SK-N-SH (cell line): ENCODE measurements around the gene SMIM22. TPM values are rescaled to one million over a fixed set of nuclear protein-coding genes. Genes with fewer than 3 reads are reported as not detected.

ENCODE experiments used
- CTCF ChIA-PET: fragments of 300-600, 350-600 bp; formaldehyde crosslinking; extraction: SDS; loops from one replicate; lab custom pipeline; 2021; lab: Yijun Ruan, JAX
- POLR2A ChIA-PET: fragments of 350-600 bp; sonication (Branson Sonifier 250); formaldehyde crosslinking; extraction: SDS; loops from one replicate; lab custom pipeline; 2020; ENCODE audit warnings: antibody characterized with exemption, inconsistent platforms; lab: Yijun Ruan, JAX
- DNase-seq: peaks from one replicate; pipeline ENCODE4 v3.0.0; 2012
- H2AFZ ChIP-seq: fragments of 200-600 bp; sonication (generic); 2 replicates; pipeline ENCODE4 v1.8.1; 2016; ENCODE audit warnings: antibody characterized with exemption, mild to moderate bottlenecking, low read depth
- H3F3A ChIP-seq: fragments of 200-600 bp; sonication (generic); replicated peaks from 2 replicates; pipeline ENCODE3; 2016; ENCODE audit warnings: antibody characterized with exemption, mild to moderate bottlenecking; ENCODE audit not compliant: insufficient read depth
- H3K27ac ChIP-seq, 2 experiments: fragments of 200-500 bp in 1 of 2; fragments of 200-600 bp in 1 of 2; sonication (Bioruptor generic) in 1 of 2; sonication (generic), shearing (Covaris generic) in 1 of 2; 2 replicates each; pipeline versions ENCODE4 v1.5.1 to v1.6.1; 2014 to 2016; ENCODE audit warnings: low read depth in 2 of 2, inconsistent platforms in 1 of 2, low read length in 1 of 2, mild to moderate bottlenecking in 1 of 2, mixed read lengths in 1 of 2
- H3K27me3 ChIP-seq: fragments of 200-600 bp; sonication (generic), shearing (Covaris generic); 2 replicates; pipeline ENCODE4 v1.6.1; 2016; ENCODE audit warnings: mixed run types; ENCODE audit not compliant: insufficient read depth
- H3K36me3 ChIP-seq, 2 experiments: fragments of 200-500 bp in 1 of 2; fragments of 200-600 bp in 1 of 2; sonication (Bioruptor generic) in 1 of 2; sonication (generic) in 1 of 2; replicated peaks in 1 of 2; 2 replicates each; pipeline versions ENCODE3 to v1.5.1; 2014 to 2016; ENCODE audit warnings: low read length in 1 of 2, mild to moderate bottlenecking in 1 of 2; ENCODE audit not compliant: insufficient read depth in 2 of 2, control insufficient read depth in 1 of 2
- H3K4me1 ChIP-seq, 2 experiments: fragments of 200-500 bp in 1 of 2; fragments of 200-600 bp in 1 of 2; sonication (Bioruptor generic) in 1 of 2; sonication (generic), shearing (Covaris generic) in 1 of 2; 2 replicates each; pipeline versions ENCODE4 v1.5.1 to v1.6.1; 2014 to 2016; ENCODE audit warnings: low read depth in 1 of 2, low read length in 1 of 2, mixed run types in 1 of 2; ENCODE audit not compliant: insufficient read depth in 2 of 2, control insufficient read depth in 1 of 2
- H3K4me2 ChIP-seq: fragments of 200-600 bp; sonication (generic), shearing (Covaris generic); 2 replicates; pipeline ENCODE4 v1.6.1; 2017; ENCODE audit warnings: mixed run types
- H3K4me3 ChIP-seq, 2 experiments: fragments of 200-500 bp in 1 of 2; fragments of 200-600 bp in 1 of 2; sonication (Bioruptor generic) in 1 of 2; sonication (generic), shearing (Covaris generic) in 1 of 2; 2 replicates each; pipeline versions ENCODE4 v1.5.1 to v1.8.1; 2014 to 2016; ENCODE audit warnings: low read depth in 2 of 2, inconsistent platforms in 1 of 2, low read length in 1 of 2, mild to moderate bottlenecking in 1 of 2, mixed read lengths in 1 of 2, moderate library complexity in 1 of 2
- H3K79me2 ChIP-seq: fragments of 200-600 bp; sonication (generic); 2 replicates; pipeline ENCODE4 v1.8.1; 2017; ENCODE audit warnings: mild to moderate bottlenecking; ENCODE audit not compliant: insufficient read depth
- H3K9ac ChIP-seq: fragments of 200-600 bp; sonication (generic); 2 replicates; pipeline ENCODE4 v1.6.1; 2017; ENCODE audit warnings: mixed run types
- H3K9me2 ChIP-seq: fragments of 200-600 bp; sonication (generic); 2 replicates; pipeline ENCODE4 v1.6.1; 2017; ENCODE audit warnings: mixed run types
- H3K9me3 ChIP-seq: fragments of 200-600 bp; sonication (generic); 2 replicates; pipeline ENCODE4 v1.6.1; 2017; ENCODE audit warnings: mixed run types, mild to moderate bottlenecking, moderate library complexity
- H4K20me1 ChIP-seq: fragments of 200-600 bp; sonication (generic); 2 replicates; pipeline ENCODE4 v1.6.1; 2017; ENCODE audit warnings: mild to moderate bottlenecking, mixed run types; ENCODE audit not compliant: insufficient read depth
- CHD2 ChIP-seq: fragments of 150-350 bp; IDR thresholded peaks from 2 replicates; pipeline ENCODE4 v1.6.1; 2018; ENCODE audit warnings: low read length; ENCODE audit not compliant: partially characterized antibody
- ELF1 ChIP-seq: IDR thresholded peaks from 2 replicates; pipeline ENCODE4 v1.4.0; 2012
- FOSL2 ChIP-seq: IDR thresholded peaks from 2 replicates; pipeline ENCODE4 v1.4.0; 2012; ENCODE audit warnings: low read depth, mild to moderate bottlenecking, moderate library complexity, borderline replicate concordance
- FOXJ3 ChIP-seq: sonication (generic); formaldehyde crosslinking; IDR thresholded peaks from 2 replicates; pipeline ENCODE4 v1.5.1; 2020; ENCODE audit warnings: mild to moderate bottlenecking, missing genetic modification reagents
- FOXM1 ChIP-seq: IDR thresholded peaks from 2 replicates; pipeline ENCODE4 v1.4.0; 2012; ENCODE audit warnings: low read depth, mild to moderate bottlenecking
- GATA2 ChIP-seq: sonication (generic); formaldehyde crosslinking; IDR thresholded peaks from 2 replicates; pipeline ENCODE4 v1.5.0; 2020; ENCODE audit warnings: mild to moderate bottlenecking, missing genetic modification reagents
- JUND ChIP-seq: IDR thresholded peaks from 2 replicates; pipeline ENCODE4 v1.4.0; 2012
- MXI1 ChIP-seq: IDR thresholded peaks from 2 replicates; pipeline ENCODE4 v1.6.1; 2012; ENCODE audit warnings: mild to moderate bottlenecking, low read depth, low read length, improper control_type of control experiment
- NFIC ChIP-seq: IDR thresholded peaks from 2 replicates; pipeline ENCODE4 v1.4.0; 2012; ENCODE audit warnings: borderline replicate concordance
- NRF1 ChIP-seq: IDR thresholded peaks from 2 replicates; pipeline ENCODE4 v1.6.1; 2012; ENCODE audit warnings: low read depth, mild to moderate bottlenecking, low read length
- RCOR1 ChIP-seq: fragments of 150-350 bp; IDR thresholded peaks from 2 replicates; pipeline ENCODE4 v1.6.1; 2017; ENCODE audit warnings: antibody characterized with exemption, low read length
- RFX5 ChIP-seq: IDR thresholded peaks from 2 replicates; pipeline ENCODE4 v1.6.1; 2012; ENCODE audit warnings: mild to moderate bottlenecking, improper control_type of control experiment, low read length
- RXRA ChIP-seq: IDR thresholded peaks from 2 replicates; pipeline ENCODE4 v1.4.0; 2012; ENCODE audit warnings: low read depth, mild to moderate bottlenecking, borderline replicate concordance
- SIN3A ChIP-seq: IDR thresholded peaks from 2 replicates; pipeline ENCODE4 v1.6.1; 2012; ENCODE audit warnings: low read depth, mild to moderate bottlenecking, low read length, moderate library complexity, borderline replicate concordance
- TCF12 ChIP-seq: IDR thresholded peaks from 2 replicates; pipeline ENCODE4 v1.4.0; 2012
- TEAD4 ChIP-seq: IDR thresholded peaks from 2 replicates; pipeline ENCODE4 v1.4.0; 2012; ENCODE audit warnings: mild to moderate bottlenecking, borderline replicate concordance; ENCODE audit not compliant: insufficient read depth
- USF2 ChIP-seq: fragments of 150-350 bp; IDR thresholded peaks from 2 replicates; pipeline ENCODE4 v1.6.1; 2017; ENCODE audit warnings: antibody characterized with exemption, low read length, low read depth, borderline replicate concordance
- WGBS: methylation state at CpG from one replicate; pipeline ENCODE4 v1.1.6; 2017; ENCODE audit warnings: low lambda C conversion rate; 5-methylcytosine and 5-hydroxymethylcytosine counted together
- polyA plus RNA-seq, 3 experiments: library from polyadenylated mRNA; depleted of rRNA; stranded (reverse); fragments of >200 nt; gene quantifications; 2 replicates each; pipeline ENCODE4 v1.2.3, GENCODE V29; 2012

SMIM22 gene
- polyA plus RNA-seq, 1 of the 3 experiments (the other 2 are of a cell fraction) = not detected

GRCh38 chr16:4813251-4814003 lies 18.3 kb downstream of the SMIM22 start:
- no peak overlapping the region for H3K4me2 ChIP-seq
- DNase-seq = no peak
- H2AFZ ChIP-seq = no peak overlapping the region
- H3K9ac ChIP-seq = no peak overlapping the region
- H3F3A ChIP-seq = peaks cover 9% of the 10 kb centered on the region
- H3K4me1 ChIP-seq = no peaks in the 10 kb centered on the region
- no peaks in the 10 kb centered on the region for H3K9me3 ChIP-seq
- no peaks in the 10 kb centered on the region for H4K20me1 ChIP-seq
- TF ChIP-seq NFIC (no peak), MXI1 (no peak), RFX5 (no peak)
- H3K79me2 ChIP-seq = no peaks in the 10 kb centered on the region
- WGBS = 95% methylated on average over 12 of the region's 16 CpGs
- ChIA-PET POLR2A (interaction anchor here (0.6 to 1.1 kb wide), 2 partner anchors 28 to 79 kb away, joined by 3 read pairs; partner anchors contain the start of genes ANKS3 and DNAAF8), CTCF (interaction anchor here (0.7 kb wide), 1 partner anchor 74 kb away, joined by 3 read pairs; no protein-coding TSS in a partner anchor)
- H3K27ac ChIP-seq = no peak overlapping the region
- no peaks in the 10 kb centered on the region for H3K9me2 ChIP-seq
- H3K27me3 ChIP-seq = no peaks in the 10 kb centered on the region
- peaks cover 27 to 42% of the 10 kb centered on the region in 2 experiments for H3K36me3 ChIP-seq
- no peak overlapping the region for H3K4me3 ChIP-seq

GRCh38 chr16:4814046-4814445 lies 18.9 kb downstream of the SMIM22 start:
- Histone ChIP-seq H3K9ac (no peak overlapping the region), H3F3A (peaks cover 9% of the 10 kb centered on the region), H4K20me1 (no peaks in the 10 kb centered on the region), H3K27me3 (no peaks in the 10 kb centered on the region), H2AFZ (no peak overlapping the region), H3K4me1 (no peaks in the 10 kb centered on the region), H3K9me3 (no peaks in the 10 kb centered on the region), H3K36me3 (peaks cover 27 to 43% of the 10 kb centered on the region in 2 experiments), H3K9me2 (no peaks in the 10 kb centered on the region), H3K79me2 (no peaks in the 10 kb centered on the region), H3K4me2 (no peak overlapping the region), H3K27ac (no peak overlapping the region), H3K4me3 (no peak overlapping the region)
- ChIA-PET CTCF (interaction anchor here (0.7 kb wide), 1 partner anchor 75 kb away, joined by 3 read pairs; no protein-coding TSS in a partner anchor), POLR2A (interaction anchor here (1.1 kb wide), 1 partner anchor 80 kb away, joined by 3 read pairs; the partner anchor contains the start of genes ANKS3 and DNAAF8)
- TF ChIP-seq JUND (no peak), USF2 (no peak), FOXJ3 (CRISPR knock-in tag) (no peak), NFIC (no peak), CHD2 (no peak), NRF1 (no peak), FOXM1 (no peak), GATA2 (CRISPR knock-in tag) (no peak), RCOR1 (no peak), TCF12 (no peak), RXRA (no peak), TEAD4 (no peak), FOSL2 (no peak), ELF1 (no peak), SIN3A (no peak)
- DNase-seq = no peak
